EH (cell line): ENCODE data around the gene AMTN.

ENCODE experiments used
- DNase-seq: peaks from one replicate; pipeline ENCODE4 v3.0.0-alpha.2; 2015; ENCODE audit warnings: low read depth

Gene AMTN

DNA sequence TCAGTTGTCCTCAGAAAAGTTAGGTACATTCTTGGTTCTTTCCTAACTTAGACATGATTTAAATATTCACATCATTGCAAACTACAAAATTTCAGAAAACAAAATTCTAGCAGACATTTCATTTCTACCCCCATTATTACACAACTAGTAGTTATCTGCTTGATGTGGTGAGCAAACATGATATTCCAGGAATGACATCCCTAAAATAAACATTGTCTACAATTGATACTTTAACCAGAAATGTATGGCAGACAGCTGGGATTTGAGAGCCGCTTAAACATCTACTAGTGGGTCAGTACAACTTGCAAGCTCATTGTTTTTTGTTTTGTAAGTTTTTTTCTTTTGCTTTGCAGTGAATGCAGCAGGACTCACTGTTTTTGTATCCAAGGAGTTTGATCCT, 41.6 kb downstream of the AMTN start:
- no peak for DNase-seq

DNA sequence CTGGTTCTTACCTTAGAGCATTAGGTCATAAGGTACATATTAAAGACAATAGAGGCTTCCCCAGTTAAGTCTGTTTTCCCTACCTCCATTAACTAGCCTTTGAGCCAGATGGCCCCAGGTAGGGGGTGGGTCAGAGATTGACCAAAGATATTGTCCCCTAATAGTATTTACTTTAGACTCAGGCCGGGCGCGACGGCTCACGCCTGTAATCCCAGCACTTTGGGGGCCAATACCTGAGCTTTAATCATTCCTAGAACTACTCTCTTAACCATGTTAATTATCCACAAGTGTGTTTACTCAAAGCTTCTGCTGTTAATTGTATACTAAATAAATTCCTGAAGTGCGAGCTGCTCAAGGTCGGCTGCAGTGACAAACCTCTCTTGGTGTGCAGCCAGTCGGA, 45.7 kb downstream of the AMTN start:
- DNase-seq, result no peak

DNA sequence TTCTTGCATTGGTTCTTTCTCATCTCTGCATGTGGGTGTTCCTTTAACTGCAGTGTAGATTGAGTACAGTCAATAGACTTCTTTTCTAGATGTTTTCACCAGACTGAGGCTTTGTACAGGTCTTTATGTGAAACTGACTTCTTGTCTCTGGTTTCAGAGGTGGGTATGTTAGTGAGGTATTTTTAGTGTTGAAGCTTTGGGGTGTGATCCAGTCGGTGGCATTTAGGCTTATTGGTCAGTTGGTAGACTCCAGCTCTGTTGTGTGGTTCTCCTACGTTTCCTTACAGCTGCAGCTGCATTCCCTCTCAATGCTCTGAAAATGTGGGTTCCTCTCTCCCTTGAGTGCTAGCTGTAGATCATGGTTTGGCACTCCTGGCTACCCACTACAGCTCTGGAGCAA, 52.4 kb downstream of the AMTN start:
- no peak for DNase-seq

DNA sequence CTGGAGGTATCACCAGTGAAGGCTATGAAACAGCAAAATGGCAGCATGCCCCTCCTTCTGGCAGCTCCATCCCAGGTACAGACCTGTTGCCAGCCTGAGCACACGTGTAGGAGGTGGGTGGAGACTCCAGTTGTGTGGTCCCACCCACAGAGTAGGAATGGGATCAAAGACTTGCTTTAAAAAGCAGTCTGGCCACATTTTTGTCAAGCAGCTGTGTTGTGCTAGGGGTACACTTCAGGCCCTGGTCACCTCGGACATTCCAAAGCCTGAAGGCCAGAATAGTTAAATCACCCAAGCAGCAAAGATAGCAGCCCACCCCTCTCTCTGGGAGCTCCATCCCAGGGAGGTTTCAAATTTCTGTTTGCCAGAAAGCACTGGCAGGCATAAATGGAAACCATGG, 53.4 kb downstream of the AMTN start:
- no peak for DNase-seq

DNA sequence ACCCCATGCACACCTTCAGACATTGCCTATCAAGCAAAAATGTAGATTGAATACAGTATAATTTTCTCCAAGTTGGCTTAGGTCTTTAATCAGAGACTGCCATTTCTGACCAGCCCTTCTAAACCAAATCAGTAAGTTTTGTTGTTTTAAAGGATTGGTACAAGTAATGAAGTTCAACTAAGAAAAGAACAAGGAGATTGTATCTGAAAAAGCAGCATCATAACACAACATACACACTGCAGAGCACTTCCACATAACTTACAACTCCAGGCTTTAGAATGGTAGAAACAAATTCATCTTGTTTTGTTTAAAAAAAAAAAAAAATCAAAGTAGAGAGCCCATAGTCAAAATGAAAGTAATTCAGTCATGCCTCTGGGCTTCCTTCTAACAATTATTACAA, 57.6 kb downstream of the AMTN start:
- DNase-seq, result no peak

DNA sequence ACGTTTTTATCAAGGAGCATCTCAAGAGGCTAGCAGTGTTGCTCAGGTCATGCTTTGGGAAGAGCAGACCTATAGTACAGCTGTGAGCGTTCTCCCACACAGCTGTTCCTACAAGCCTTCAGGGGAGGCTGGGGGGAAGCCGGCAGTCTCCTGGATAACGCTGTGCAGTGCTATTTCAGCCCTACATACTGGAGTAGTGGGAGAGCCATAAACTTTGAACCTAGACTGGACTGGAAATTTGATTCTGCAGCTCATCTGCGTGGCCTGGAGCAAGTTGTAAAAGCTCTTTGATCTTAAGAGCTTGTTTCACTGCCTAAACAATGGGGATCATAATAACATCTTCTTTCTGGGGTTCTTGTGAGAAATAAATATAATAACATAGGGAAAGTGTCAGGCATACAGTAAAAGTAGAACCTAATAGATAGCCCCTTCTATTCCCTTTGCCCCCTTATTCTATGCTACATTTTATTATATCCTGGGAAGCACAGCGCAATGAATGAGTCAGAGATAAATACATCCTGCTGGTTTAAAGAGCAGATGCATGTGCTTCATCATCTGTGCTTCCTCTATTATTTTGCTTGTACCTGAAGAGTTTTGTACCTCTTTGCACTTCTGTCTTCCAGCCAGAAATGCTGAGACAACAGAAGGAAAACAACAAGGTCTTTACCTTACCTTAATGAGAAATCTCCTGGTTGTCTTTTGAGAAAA, 59.0 kb downstream of the AMTN start:
- no peak for DNase-seq

DNA sequence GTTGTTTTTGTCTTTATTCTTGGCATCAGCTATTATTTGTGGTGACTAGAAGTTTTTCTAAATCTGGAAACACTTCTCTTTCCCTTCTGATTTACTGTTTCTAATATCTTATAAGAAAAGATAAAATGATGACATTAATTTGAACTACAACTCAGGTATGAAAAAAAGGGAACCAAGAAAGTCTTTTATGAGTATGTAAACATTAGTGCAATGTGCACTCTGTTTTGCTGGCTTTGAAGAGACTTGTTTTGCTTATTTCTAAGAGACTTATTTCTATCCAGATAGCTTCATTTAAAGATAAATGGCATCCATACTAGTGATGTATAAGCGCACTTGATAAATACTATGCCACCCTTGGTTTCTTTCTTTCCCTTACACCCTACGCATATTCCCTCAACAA, 63.6 kb downstream of the AMTN start:
- no peak for DNase-seq
